Activated CD4-positive, alpha-beta T cell treated with anti-CD3 and anti-CD28 coated beads for 4 hours (primary cell): ENCODE results near the gene NISCH.
A peak's percentile ranks its signal among the peaks of the same experiment; 100 is the strongest.

Experiments
- DNase-seq, 2 donors: peaks; one replicate each; pipeline ENCODE4 v3.0.0-alpha.2; 2020

Gene NISCH

DNA sequence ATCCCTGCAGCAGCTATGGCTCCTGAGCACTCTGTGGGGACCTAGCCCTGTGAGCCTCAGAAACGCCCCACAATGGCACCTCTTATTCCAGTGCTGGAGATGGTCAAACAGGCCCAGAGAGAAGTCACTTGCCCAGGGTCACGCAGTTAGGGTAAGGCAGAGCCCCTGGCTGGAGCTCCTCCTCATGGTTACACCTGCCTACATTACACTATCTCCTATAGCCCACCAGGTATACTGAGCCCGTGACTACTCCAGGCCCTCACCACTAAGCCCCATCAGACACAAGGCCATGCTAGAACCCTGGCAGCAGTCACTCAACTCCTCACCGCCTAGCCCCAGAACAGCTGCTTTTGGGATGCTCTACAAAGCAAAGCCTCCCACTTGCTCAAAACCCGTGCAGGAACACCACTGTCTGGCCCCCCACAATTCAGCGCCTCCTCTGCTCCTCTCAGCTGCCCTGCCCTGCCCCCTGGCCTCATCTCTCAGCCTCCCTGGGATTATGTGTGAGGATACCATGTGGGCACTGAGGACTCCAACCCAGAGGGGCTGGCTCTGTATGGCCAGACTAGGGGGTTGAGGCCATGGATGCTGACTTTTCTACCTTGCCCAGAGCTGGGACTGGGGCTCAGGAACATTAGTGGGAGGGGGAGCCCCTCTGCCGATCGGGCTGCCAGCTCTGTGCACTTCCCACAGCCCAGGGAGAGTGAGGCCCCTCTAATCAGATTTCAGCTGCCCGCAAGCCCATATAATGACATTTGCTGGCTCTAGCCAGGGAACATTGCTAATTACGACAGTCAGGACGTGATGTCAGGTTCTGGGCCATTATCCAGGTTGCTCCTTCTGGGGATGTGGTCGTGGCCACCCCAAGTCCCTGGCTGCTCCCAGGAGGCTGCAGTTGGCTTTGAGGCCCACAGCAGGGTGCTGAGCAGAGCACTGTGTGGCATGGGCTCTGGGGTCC lies 74.3 kb downstream of the NISCH start:
- DNase-seq: no peak

DNA sequence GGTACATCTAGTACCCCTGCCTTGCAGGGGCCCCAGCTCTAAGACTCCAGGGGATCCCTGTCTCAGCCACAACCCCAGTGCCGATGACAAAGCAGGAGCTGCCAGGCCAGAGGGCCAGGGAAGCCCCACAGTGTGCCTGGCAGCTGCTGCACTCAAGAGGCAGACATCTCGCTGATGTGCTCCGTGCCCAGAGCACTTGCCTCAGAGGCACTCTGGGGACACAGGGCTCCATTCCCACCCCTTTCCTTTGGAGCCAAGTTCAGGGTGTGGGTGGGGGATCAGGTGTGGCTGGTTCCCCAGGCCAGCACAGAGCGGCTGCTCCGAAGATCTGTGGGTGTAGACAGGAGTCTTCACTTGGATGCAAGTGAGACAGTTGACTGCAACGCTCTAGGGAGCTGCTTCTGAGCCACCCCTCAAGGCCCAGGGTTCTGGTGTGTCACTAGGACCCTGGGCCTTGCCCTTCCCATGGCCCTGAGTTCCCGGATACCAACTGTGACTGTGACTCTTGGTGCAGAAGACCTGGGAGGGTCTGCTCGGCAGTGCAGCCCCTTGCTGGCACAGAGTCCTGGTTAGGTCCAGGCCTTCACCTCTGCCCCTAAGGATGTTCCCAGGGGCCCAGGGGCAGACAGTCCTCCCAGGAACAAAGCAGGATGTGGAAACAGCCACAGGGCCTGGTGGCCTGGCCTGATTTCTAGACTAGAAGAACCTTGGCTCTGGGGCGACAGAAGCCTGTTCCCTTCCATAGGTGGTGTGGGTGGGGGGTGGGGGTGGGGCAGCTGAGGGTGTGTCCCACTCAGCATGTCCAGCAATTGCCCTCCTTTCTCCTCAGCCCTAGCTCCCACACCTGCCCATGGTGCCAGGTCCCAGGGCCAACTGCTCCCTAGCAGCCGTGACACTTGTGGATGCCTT lies 75.8 kb downstream of the NISCH start:
- DNase-seq: no peak

DNA sequence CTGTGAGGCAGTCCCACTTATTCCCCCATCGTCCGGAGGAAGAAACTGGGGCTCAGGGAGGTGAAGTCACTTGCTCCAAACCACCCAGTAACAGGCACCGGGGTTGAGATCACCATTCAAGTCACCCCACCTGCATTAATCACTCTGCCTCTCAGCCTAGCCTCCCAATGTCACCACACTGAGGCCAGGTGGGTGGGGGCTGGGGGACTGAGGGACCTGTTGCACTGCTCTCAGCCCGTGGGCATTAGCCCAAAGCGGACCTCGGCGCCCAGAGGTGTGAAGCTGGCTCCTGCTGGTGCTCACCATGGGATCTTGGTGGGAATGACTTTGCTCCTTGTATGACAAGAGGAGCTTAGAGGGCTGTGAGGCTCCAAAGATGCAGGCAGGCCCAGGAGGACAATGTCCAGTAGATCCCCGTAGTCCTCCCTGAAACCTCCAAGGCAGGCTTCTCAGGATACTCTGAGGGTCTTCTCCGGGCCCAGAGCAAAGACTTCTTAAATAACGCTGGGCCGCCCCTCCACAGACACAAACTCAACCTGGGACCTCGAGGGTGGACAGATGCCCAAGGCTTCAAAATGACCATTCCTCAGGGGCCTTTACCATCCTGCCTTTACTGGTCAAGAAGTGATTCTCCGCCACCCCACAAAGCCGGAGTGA lies 76.6 kb downstream of the NISCH start:
- DNase-seq: no peak

DNA sequence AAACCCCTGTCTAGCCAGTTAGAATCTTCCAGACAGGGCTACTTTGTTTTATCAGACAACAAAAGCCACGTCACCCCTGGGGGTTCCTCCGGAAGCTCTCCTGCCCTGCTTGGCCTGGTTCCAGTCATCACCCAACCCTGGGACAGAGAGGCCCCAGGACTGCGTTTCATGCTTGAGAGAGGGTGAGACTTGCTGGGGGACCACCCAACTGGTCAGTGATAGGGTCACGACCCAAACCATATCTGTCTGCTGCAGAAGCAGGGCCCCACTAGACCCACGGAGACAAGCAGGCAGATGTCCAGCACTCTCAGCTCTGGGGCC lies 77.1 kb downstream of the NISCH start:
- peak in 1 of 2 donors; percentile 26 for DNase-seq

DNA sequence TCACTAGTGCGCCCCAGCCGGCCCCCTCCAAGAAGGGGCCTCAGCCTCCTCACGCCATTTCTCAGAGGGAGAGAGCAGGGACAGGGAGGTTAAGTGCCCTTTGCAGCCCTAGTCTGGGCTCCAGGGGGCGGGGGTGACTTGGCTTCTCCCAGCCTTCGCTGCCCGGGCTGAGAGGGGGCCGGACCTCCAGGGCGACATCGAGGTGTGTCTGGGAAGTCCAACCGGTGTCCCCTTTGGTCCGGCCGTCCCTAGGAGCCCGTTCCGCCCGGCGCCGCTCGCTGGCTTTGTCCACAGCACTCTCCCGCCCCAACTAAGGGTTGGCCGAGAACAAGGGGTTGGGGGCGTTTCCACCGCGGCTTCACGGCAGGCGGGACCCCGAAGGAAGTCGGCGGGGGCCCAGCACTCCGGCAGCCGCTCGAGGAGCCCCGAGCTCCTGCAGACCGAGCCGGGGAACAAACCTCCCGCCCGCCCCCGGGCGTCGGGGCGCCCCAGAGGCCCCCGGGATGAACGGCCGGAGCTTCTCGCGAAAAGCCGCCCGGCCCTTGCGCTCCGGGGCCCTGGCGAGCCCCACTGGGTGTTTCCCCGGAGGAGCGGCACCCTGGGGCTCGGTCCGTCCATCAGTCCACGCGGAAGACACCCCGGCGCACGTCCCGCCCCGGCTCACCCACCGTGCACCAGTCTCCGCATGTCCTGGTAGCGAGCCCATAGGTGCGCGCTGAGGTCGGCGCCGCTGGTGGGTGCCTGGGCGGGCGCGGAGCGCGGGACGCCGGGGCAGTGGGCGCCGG lies 77.6 kb downstream of the NISCH start:
- peak in 1 of 2 donors; percentile 22 for DNase-seq

DNA sequence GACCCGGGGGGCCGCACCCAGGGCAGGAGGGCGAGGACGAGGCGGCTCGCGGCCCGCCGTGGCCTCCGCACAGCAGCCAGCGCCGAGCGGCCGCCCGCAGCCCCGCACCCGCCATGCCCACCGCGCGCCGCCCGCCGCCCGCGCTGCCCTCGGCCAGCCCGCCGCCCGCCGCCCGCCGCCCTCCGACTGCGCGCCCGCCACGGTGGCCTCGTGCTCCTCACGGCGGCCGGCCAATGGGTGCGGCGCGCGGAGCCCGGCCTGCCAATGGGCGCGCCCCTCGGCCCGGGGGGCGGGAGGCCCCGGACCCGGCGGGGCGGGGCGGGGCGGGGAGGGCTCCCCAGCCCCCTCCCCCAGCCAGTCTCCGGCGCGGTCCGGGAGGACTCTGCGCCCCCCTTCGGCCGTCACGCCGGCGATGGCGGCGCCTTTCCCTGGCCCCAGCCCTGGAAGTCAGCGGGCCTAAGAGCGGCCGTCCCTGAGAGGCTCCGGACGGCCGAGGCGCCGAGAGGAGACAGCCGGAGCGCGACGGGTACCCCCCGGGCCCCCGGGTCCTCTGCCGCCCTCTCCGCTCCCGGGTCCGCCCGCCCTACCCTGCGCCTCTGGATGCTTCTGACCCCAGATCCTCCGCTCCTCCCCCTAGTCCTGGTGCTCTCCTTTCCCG lies 78.3 kb downstream of the NISCH start, which contains the start of gene NT5DC2:
Gene NT5DC2 (minus strand): TSS at position 235 of the 658 bp plus-strand sequence. CDS start 120 bp downstream, at position 115.
- DNase-seq: peak; percentile 57 to 65

DNA sequence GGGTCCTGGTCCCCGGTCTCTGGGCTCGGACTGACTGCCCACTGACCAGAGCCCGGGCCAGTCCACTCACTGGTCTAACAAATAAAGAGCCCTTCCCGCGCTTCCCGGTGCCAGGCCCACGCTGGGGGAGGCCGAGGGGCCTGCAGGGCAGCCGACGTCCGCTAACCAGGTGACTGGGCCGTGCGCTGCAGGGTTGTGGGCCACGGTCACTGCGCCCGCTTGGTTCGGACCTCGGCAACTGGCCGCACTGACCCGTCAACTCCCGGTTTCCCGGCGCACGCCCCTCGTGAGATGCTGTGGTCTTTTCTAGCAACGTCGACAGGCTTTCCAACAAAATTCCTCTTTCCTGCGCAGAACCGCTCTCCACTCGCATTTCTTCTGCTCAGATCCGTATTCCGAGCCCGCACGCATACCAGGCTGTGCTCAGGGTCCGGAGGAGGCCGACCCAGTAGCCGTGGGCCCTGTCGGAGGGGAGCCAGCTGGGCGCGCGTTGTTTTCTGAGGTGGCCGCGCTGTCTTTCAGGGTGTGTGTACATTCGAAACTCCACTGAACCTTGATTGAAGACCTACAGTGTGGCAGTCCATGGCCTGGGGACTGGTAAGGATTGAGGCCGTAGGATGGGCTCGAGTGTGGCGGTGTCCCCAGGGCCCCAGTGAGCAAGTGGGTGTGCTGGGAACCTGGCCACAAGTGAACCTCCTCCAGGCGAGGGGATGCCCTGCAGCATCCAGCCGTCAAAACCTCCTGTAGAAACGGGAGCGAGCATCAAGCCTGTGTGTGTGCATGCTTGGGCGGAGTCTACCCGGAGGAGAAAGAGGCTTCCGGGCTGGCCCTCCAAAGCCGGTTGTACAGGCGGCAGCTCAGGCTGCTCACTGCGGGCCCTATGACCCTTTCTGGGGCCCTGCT lies 79.1 kb downstream of the NISCH start:
- DNase-seq: no peak

DNA sequence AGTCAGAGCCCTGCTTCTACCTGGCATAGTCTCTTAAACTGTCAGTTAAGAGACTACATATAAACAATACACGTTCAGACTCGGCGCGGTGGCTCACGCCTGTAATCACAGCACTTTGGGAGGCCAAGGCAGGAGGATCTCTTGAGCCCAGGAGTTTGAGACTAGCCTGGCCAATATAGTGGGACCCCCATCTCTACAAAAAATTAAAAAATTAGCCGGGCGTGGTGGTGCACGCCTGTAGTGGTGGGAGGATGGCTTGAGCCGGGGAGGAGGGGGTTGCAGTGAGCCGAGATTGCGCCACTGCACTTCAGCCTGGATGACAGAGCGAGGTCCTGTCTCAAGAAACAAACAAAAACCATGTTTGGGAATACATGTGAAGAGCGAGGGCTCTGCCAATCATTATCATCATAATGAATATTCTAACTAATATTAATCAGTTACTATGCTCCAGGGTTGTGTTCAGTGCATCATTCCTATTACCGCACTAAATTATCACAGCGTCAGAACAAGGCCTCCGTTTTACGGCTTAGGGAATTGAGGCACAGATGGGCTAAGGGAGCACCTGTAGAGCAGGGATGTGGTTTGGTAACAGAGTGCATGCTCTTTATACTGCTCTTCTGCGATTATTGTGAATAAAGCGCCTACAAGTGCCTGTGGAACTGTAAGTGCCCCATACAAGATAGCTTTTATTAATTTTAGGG lies 80.2 kb downstream of the NISCH start:
- DNase-seq: no peak

DNA sequence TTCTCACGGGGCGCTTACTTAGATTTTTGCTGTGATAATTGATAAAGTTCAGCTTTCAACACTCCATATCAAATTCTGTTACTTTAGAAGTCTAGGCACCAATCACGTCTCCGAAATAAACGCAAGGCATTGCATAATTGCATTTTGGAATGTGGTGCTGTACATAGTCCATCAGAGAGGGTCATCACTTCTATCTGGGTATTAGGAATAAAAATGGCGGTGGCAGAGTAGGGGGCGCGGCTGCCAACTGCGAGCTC lies 80.6 kb downstream of the NISCH start:
- DNase-seq: no peak

DNA sequence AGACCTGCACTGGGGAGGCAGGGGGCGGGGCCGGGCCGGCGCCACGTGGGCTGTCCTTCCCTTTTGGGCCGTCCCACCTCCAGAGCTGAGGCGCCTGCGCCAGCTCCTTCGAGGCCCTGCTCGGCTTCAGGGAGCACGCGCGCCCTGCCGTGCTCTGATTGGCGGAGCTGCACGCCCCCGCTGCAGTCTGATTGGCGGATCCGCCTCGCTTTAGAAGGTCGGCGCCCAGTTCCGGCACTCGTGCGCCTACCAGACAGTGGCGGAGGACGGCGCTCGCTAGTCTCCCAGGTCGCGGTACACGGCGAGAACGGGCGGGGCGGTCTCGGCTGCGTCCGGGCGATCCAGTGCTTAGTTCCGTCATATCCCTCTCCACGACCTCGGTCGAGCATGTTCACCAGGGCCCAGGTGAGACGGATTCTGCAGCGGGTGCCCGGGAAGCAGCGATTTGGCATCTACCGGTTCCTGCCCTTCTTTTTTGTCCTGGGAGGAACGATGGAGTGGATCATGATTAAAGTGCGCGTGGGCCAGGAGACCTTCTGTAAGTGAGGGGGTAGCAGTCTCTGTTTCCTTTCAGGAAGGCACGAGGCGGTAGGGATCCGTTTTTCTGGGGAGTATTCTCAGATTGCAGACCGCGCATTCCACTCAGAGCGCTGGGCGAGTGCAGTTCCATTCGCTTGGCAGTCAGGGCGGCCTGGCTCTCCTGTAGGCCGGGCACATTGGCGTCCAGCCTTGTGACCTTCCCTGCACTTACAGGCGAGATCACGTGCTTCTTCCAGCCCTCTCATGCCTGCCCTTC lies 81.2 kb downstream of the NISCH start, which contains the start of gene UQCC5:
Gene UQCC5 (plus strand): TSS at position 237 of the 796 bp plus-strand sequence. CDS start 151 bp downstream, at position 388.
- peak; percentile 96 to 98 for DNase-seq

DNA sequence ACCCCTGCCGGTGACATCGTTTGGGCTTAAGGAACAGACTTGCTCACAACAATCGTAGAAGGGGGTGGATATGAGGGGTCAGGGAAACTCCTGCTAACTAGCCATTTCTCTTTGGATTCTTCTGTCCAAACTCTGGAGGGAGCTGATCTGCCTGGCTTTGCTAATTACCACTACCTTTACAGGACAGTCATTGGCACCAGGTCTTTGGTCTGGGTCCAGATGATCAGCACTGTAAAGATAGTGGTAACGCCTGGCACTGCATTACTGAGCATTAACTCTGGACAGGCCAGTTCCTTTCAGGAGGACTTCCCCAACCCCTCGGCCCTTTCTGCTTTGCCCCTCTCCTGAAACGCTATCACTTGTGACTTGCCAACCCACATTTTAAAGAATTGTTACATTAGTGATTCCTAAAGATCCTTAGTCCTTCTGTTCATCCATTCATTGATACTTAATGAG lies 81.8 kb downstream of the NISCH start:
- DNase-seq: no peak

DNA sequence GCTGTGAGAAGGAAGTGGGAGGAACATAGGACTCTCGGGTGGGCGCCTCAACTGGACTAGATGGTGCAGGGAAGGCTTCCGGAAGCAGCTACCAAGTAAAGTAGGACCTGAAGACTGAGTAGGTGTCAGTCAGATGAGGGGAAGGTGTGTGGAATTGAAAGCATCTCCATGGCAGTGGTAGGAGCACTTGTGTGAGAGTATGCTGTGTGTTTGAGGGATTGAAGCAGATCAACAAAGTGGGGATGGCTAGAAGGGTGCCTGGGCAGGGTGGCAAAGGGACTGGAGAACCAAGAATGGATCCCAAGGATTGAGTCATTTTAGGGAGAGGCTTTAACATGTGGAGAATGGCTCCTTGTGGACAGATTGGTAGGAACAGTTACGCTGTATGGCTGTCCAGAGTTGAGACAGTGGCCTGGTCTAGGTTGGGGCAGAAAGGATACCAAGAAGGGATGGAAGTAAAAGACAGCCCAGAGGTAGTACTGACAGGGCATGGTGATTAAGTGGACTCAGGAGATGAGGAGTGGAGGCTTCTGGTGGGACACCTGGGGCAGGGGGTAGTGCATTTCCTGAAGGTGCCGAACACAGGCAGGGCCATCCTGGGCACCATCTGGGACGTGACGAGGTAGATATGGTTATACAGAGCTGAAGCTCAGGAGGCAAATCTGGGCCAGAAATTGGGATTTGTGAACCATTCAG lies 82.5 kb downstream of the NISCH start:
- DNase-seq: no peak

DNA sequence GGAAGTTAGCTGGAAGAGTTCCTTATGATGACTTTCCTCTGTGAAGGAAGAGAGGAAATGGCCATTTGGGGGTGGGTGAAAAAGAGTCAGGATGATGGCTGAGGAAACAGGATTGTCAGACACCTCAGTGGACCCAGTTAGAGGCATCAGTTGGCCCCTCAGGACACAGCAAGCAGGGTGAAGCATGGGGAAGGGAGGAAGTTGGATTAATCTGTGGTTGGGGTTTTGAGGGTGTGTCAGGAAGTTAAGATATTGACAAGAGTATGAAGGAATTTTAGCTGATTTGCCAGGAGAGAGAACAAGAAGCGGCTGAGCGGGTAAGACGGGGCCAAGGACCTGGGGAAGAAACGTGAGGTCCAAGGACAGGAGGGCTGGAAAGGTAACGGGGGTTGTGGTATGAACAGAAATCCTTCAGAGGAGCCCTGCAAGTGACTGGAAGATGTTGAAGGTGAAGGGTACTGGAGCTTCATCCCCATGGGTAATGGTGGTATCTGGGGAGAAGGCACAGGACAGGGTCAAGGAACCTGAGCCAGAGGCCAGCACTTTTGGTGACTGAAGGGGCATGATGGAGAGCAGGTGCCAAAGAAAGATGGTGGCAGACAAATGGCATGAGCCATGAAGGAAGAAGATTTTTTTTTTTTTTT lies 83.7 kb downstream of the NISCH start:
- no peak for DNase-seq

DNA sequence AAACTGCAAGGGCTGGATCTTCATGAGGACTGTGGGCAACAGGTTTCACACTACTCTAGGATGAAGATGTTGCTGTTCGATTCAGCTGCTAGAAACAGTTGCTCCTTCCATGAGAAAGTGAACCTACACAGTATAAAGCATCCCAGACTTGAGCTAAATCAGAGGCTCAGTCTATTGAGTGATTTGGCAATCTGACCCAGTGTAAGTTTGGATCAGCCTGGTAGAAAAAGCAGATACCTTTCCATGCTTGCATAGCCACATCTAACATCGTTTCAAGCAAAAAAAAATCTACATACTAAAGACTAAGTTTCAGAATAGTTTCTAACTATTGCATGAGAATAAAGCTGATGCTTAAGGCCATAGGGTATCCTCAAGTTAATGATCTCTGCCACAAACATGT lies 85.6 kb downstream of the NISCH start:
- DNase-seq: no peak
